Urothelium cell line (cell line): Measurements from ENCODE around the gene EPHA10.
A peak's percentile ranks its signal among the peaks of the same experiment; 100 is the strongest.

ENCODE experiments used
- DNase-seq: peaks from one replicate; pipeline ENCODE4 v3.0.0; 2011; ENCODE audit warnings: low spot score, mixed read lengths
- FAIRE-seq: peaks from 2 replicates; lab custom pipeline; 2011; peaks lifted over from hg19 to GRCh38; lab: Jason Lieb, UNC

EPHA10 gene

GRCh38 chr1:37764888-37765441 is at the start of gene EPHA10:
EPHA10 (minus strand) TSS chr1:37765120; CDS start chr1:37765066, 54 bp downstream.
- FAIRE-seq (no peak), DNase-seq (no peak)

- FAIRE-seq = no peak
- DNase-seq = no peak
Measured at GRCh38 chr1:37814252-37814651, 49.3 kb upstream of the EPHA10 start.

DNA sequence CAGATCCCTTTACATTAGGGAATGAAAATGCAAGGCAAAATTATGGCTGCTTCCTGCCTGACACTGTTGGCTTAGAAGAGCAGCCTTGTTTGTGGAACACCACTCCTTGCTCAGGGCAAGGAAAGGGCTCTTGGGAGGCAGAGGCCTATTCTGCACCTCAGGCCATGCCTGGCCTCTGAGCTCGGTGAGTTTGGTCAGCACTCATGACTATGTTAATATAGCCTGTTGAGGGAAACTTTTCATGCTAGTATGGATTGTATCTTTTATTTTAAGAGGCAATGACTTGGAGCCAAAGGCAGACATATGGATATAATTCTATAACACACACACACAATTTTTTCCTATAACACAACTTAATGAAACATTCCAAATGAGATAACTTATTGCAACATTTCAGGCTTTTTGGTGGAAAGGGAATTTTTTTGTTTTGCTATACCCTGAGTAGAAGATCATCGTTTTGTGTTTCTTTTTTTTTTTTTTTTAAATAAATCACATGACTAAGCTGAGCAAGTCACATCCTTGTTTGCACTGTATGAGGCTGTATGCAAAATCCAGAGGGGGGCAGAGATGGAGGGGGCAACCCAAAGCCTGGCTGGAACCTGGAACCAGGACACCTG is 48.7 kb upstream of the EPHA10 start:
- DNase-seq = no peak
- FAIRE-seq = no peak

GRCh38 chr1:37811027-37811655 is 46.2 kb upstream of the EPHA10 start:
- FAIRE-seq = no peak
- peak; percentile 67 for DNase-seq

DNA sequence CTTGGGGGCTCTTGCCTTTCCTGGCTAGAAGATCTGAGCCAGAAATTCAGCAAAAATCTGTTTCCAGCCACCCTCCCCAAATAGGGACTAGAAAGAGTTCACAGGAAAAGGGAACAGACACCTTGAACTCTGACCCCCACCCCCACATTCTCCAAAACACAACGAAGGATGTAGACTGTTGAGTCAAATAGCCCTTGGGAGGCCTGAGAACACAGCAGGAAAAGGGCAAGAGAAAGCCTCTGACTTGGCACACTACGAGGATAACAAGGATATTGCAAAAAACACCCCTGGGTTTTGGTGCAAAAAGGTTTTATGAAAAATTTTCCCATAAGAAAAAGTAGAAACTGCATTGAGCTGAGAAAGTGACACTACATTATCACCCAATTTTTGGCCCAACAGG is 45.0 kb upstream of the EPHA10 start:
- FAIRE-seq (no peak), DNase-seq (no peak)

- FAIRE-seq (no peak), DNase-seq (peak; percentile 87)
Measured at GRCh38 chr1:37808369-37809319, 43.7 kb upstream of the EPHA10 start.

- peak; percentile 68 for FAIRE-seq
- DNase-seq = peak; percentile 98
Measured at GRCh38 chr1:37807555-37808368, 42.8 kb upstream of the EPHA10 start, which contains the start of the genes C1orf122 and YRDC. C1orf122 (plus strand) TSS chr1:37807790; CDS start chr1:37808405, 615 bp downstream. YRDC (minus strand) TSS chr1:37808208; CDS start chr1:37808180, 28 bp downstream.

GRCh38 chr1:37807220-37807554 is 42.3 kb upstream of the EPHA10 start:
- no peak for FAIRE-seq
- DNase-seq = peak; percentile 11

DNA sequence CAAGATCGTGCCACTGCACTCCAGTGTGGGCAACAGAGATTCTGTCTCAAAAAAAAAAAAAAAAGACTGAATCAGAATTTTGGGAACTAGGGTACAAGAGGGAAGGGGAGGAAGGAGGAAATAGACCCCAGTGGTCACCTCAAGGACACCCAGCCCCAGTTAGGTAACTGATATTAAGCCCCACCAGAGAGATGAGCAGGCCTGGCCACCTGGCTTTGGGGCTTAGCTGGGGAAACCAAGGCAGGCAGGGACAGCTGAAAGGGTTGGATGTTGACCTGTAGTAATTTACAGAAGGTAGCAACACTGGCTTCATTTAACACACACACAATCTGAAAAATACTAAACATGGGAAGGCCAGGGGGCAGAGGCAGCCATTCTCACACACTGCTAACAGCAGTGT is 37.5 kb upstream of the EPHA10 start:
- DNase-seq (no peak), FAIRE-seq (no peak)

- DNase-seq (no peak), FAIRE-seq (no peak)
Measured at GRCh38 chr1:37797750-37798345, 32.9 kb upstream of the EPHA10 start.

DNA sequence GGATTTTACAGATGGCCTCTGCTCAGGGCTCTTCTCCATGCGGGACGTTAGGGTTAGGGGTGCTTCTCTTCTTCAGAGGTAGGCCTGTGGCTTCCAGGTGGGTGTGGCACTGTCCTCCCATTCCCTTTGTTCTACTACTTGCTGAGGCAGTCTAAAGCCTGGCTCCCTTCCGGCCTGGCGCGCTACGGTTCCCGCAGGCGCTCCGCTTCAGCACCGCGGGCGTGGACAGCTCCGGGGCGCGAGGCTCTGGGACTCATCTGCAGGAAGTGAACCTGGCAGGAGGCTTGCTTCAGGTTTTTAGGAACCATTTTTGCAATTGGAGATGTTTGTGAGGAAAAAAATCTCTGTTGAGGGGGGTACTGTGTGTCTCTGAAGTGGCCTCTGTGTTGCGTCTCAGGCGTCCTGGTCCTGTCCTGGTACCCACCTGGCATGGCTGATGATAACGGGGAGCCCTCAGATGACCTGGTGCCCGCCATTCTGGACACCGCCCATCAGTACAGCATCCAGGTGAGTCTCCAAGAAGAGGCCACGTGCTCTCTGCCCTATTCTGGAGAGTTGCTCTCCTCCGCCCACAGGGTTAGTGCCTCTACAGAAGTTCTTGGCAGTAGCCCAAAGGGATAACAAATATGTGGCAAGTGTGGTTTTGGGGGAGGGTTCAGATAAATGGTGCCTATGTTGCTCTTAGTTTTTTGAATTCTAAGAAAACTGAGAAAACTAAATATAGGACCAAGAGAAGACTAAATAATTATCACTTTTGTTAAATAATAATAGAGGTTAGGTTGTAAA is 30.6 kb upstream of the EPHA10 start:
- FAIRE-seq (no peak), DNase-seq (peak; percentile 45)

- no peak for DNase-seq
Measured at GRCh38 chr1:37794372-37795339, 29.7 kb upstream of the EPHA10 start.

DNA sequence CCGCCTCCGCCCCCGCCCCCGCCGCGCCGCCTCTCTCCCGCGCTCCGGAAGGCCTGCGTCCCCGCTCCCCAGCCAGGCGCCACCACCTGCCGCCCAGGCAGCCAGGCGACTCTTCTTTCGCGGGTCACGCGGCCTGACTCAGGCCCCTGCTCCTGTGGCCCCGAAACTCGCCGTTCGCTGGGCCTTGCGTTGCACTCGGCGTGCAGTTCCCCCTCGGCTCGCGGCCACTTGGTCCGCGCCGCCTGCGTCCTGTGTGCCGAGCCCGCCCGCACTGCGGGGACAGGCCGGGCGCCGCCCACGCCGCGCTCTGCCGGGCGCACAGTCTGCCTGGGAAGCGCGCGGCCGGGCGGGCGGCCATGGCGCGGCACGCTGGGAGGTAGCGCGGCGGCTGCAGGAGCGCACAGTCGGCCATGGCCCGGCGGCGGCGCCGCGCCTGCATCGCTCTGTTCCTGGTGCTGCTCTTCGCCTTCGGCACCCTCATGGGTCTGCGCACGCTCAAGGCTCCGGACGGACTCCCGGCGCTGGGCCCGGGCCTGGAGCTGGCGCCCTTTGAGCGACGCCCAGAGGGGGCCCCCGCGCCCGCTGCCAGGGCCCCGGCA is 29.0 kb upstream of the EPHA10 start, which contains the start of gene MANEAL:
TSS of gene MANEAL (plus strand) at position 75 of the 599 bp plus-strand sequence. CDS start at position 411, 336 bp downstream.
- peak; percentile 74 for FAIRE-seq
- DNase-seq = peak; percentile 81

More at GRCh38 chr1:37794372-37795339, 29.7 kb upstream of the EPHA10 start:
- no peak for FAIRE-seq

DNA sequence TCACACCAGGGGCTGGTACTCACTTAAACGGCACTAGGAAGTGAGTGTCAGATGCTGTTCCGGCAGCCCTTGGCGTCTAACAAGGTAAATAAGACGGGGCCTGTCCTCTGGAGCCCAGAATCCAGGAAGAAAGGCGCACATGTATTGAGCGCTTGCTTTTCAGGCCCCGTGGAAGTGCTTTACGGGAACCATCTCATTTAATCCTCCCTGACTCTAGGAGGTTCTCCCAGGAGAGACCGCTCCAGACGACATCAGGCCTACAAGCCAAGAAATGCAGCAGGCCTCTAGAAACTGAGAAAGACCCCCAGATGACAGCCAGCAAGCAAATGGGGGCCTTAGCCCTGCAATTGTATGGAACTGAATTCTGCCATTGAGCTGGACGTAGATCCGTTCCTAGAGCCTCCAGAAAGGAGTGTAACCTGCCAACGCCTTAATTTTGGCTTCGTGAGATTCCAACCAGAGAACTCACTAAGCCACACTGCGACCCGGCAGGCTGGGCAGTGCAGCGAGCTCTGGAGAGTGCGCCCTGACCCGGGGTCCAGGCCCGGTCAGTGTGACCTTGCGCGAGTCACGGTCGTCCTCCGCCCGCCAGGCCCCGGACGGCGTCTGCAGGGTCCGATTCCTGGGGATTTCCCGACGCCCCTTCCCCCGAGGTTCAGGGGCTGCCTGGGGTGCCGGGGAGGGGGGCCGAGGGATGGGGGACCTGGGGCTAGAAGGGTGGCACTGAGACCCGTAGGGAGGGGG is 28.2 kb upstream of the EPHA10 start:
- peak; percentile 10 for DNase-seq
- no peak for FAIRE-seq

GRCh38 chr1:37782491-37782890 is 17.6 kb upstream of the EPHA10 start:
- no peak for DNase-seq
- no peak for FAIRE-seq

DNA sequence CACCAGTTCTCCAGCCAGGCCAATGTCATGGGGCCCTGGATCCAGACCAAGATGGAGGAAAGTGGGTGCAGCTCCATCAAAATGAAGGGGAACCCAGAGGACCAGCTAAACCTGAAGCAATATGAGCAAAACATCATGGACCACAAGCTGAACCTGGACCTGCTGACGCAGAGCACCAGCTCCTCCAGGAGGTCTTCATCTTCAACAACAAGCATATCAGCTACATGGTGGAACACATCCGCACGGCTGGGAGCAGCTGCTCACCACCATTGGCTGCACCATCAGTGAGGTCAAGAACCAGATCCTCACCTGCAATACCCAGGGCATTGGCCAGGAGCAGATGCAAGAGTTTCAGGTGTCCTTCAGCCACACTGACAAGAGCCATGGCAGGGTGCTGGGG is 13.7 kb upstream of the EPHA10 start:
- DNase-seq = no peak
- FAIRE-seq = no peak
